WTC11 (cell line): ENCODE results near the gene HILPDA. TPM values are rescaled to one million over a fixed set of nuclear protein-coding genes. Genes with fewer than 3 reads are reported as not detected.

Experiments used
- ATAC-seq: fragments of 200-7000 bp; cut with Tn5 transposase; 2 replicates; pipeline ENCODE4 v1.10.0; 2021; ENCODE audit warnings: mild to moderate bottlenecking, moderate library complexity
- CTCF ChIA-PET: fragments of 300-600 bp; sonication (Branson Sonifier 250); formaldehyde crosslinking; loops from one replicate; lab custom pipeline; 2021; ENCODE audit warnings: antibody characterized with exemption; lab: Charles Lee
- POLR2A ChIA-PET: fragments of 350-600 bp; sonication (Branson Sonifier 250); formaldehyde crosslinking; loops from one replicate; lab custom pipeline; 2021; ENCODE audit warnings: antibody characterized with exemption; lab: Charles Lee
- DNase-seq: peaks from one replicate; pipeline ENCODE4 v3.0.0; 2021; ENCODE audit warnings: low spot score
- H3K27ac Mint-ChIP-seq: 2 replicates; pipeline ENCODE4 v1.8.0; 2021; ENCODE audit warnings: mixed read lengths
- H3K27me3 Mint-ChIP-seq: 2 replicates; pipeline ENCODE4 v1.8.0; 2021; ENCODE audit warnings: low read depth, mild to moderate bottlenecking, moderate library complexity, mixed read lengths
- H3K36me3 Mint-ChIP-seq: 2 replicates; pipeline ENCODE4 v1.8.0; 2021; ENCODE audit warnings: mixed read lengths
- H3K4me1 Mint-ChIP-seq: 2 replicates; pipeline ENCODE4 v1.8.0; 2022; ENCODE audit warnings: mixed read lengths
- H3K4me3 Mint-ChIP-seq: 2 replicates; pipeline ENCODE4 v1.8.0; 2021; ENCODE audit warnings: mild to moderate bottlenecking, moderate library complexity, mixed read lengths
- H3K9me3 Mint-ChIP-seq: 2 replicates; pipeline ENCODE4 v1.8.0; 2021; ENCODE audit warnings: mixed read lengths
- ATF1 ChIP-seq: sonication (generic); formaldehyde crosslinking; IDR thresholded peaks from 2 replicates; pipeline ENCODE4 v1.8.1; 2023; ENCODE audit warnings: mild to moderate bottlenecking, moderate library complexity, missing genetic modification reagents
- ATF2 ChIP-seq: sonication (generic); formaldehyde crosslinking; IDR thresholded peaks from 2 replicates; pipeline ENCODE4 v1.8.1; 2022; ENCODE audit warnings: low read depth, missing genetic modification reagents, borderline replicate concordance
- CDX4 ChIP-seq: fragments of 250-450 bp; sonication (Bioruptor Pico); IDR thresholded peaks from 2 replicates; pipeline ENCODE4 v1.9.0; 2021; ENCODE audit warnings: moderate library complexity, mild to moderate bottlenecking, inconsistent platforms, borderline replicate concordance
- CREM ChIP-seq: sonication (generic); formaldehyde crosslinking; IDR thresholded peaks from 2 replicates; pipeline ENCODE4 v1.8.1; 2022; ENCODE audit warnings: mild to moderate bottlenecking, missing genetic modification reagents, moderate library complexity
- CTCF ChIP-seq: fragments of 200-600 bp; IDR thresholded peaks from 2 replicates; pipeline ENCODE4 v1.8.0; 2022; ENCODE audit warnings: antibody characterized with exemption
- E2F4 ChIP-seq: sonication (generic); formaldehyde crosslinking; IDR thresholded peaks from 2 replicates; pipeline ENCODE4 v1.8.1; 2022; ENCODE audit warnings: low read depth, mild to moderate bottlenecking, moderate library complexity, missing genetic modification reagents, borderline replicate concordance
- ELF4 ChIP-seq: sonication (generic); formaldehyde crosslinking; IDR thresholded peaks from 2 replicates; pipeline ENCODE4 v1.8.1; 2022; ENCODE audit warnings: low read depth, mild to moderate bottlenecking, moderate library complexity, missing genetic modification reagents
- ERG ChIP-seq: fragments of 250-450 bp; sonication (Bioruptor Pico); IDR thresholded peaks from 2 replicates; pipeline ENCODE4 v1.8.0; 2021; ENCODE audit warnings: mild to moderate bottlenecking
- FOXJ3 ChIP-seq: sonication (generic); formaldehyde crosslinking; IDR thresholded peaks from 2 replicates; pipeline ENCODE4 v1.9.0; 2021; ENCODE audit warnings: missing genetic modification reagents, mild to moderate bottlenecking, borderline replicate concordance
- FOXP1 ChIP-seq: sonication (generic); formaldehyde crosslinking; IDR thresholded peaks from 2 replicates; pipeline ENCODE4 v1.8.0; 2022; ENCODE audit warnings: missing genetic modification reagents, mild to moderate bottlenecking, moderate library complexity, borderline replicate concordance
- GABPB1 ChIP-seq: sonication (generic); formaldehyde crosslinking; IDR thresholded peaks from 2 replicates; pipeline ENCODE4 v1.8.1; 2023; ENCODE audit warnings: mild to moderate bottlenecking, missing genetic modification reagents
- IRF2 ChIP-seq: sonication (generic); formaldehyde crosslinking; IDR thresholded peaks from 2 replicates; pipeline ENCODE4 v1.8.0; 2022; ENCODE audit warnings: low read depth, missing genetic modification reagents, borderline replicate concordance
- PRRX2 ChIP-seq: fragments of 250-450 bp; sonication (Bioruptor Pico); IDR thresholded peaks from 2 replicates; pipeline ENCODE4 v1.8.0; 2021; ENCODE audit warnings: mild to moderate bottlenecking
- SOX15 ChIP-seq: fragments of 250-450 bp; sonication (Bioruptor Pico); IDR thresholded peaks from 2 replicates; pipeline ENCODE4 v1.9.0; 2021; ENCODE audit warnings: mild to moderate bottlenecking
- TCF7 ChIP-seq: sonication (generic); formaldehyde crosslinking; IDR thresholded peaks from 2 replicates; pipeline ENCODE4 v1.8.0; 2022; ENCODE audit warnings: mild to moderate bottlenecking, low read depth, missing genetic modification reagents, moderate library complexity
- ZMAT4 ChIP-seq: fragments of 250-450 bp; sonication (Bioruptor Pico); IDR thresholded peaks from 2 replicates; pipeline ENCODE4 v1.9.0; 2021; ENCODE audit warnings: mild to moderate bottlenecking
- ZNF138 ChIP-seq: sonication (generic); formaldehyde crosslinking; conservative IDR thresholded peaks from 2 replicates; pipeline ENCODE4 v1.8.1; 2022; ENCODE audit warnings: mild to moderate bottlenecking, moderate library complexity, missing genetic modification reagents
- ZNF219 ChIP-seq: sonication (generic); formaldehyde crosslinking; IDR thresholded peaks from 2 replicates; pipeline ENCODE4 v1.8.0; 2023; ENCODE audit warnings: missing genetic modification reagents, mild to moderate bottlenecking, borderline replicate concordance
- ZNF317 ChIP-seq: sonication (generic); formaldehyde crosslinking; IDR thresholded peaks from 2 replicates; pipeline ENCODE4 v1.8.1; 2023; ENCODE audit warnings: low read depth, mild to moderate bottlenecking, moderate library complexity, missing genetic modification reagents, borderline replicate concordance
- ZNF396 ChIP-seq: fragments of 250-450 bp; sonication (Bioruptor Pico); IDR thresholded peaks from 2 replicates; pipeline ENCODE4 v1.8.0; 2021; ENCODE audit warnings: mild to moderate bottlenecking, moderate library complexity, borderline replicate concordance
- total RNA-seq: library from RNA; stranded (reverse); gene quantifications from 3 replicates; pipeline ENCODE4 v1.2.3, GENCODE V29; 2021

The HILPDA gene
- total RNA-seq, 1 experiment from 2014 or later, result 28.7 TPM

GRCh38 chr7:128415217-128415785, 40.4 kb upstream of the HILPDA start (continued):
- TF ChIP-seq CTCF, result no peak
- no peak for TF ChIP-seq ZNF396 (CRISPR knock-in tag)

- H3K27me3 Mint-ChIP-seq, result peaks cover 34% of the 10 kb centered on the region
- POLR2A ChIA-PET, result no interaction called here
These were observed 38.6 kb upstream of the HILPDA start for GRCh38 chr7:128417071-128417470.

More at GRCh38 chr7:128417071-128417470, 38.6 kb upstream of the HILPDA start:
- H3K9me3 Mint-ChIP-seq, result peaks cover 8% of the 10 kb centered on the region
- no peak for TF ChIP-seq PRRX2 (CRISPR knock-in tag)
- no peak for TF ChIP-seq ATF2 (CRISPR knock-in tag)
- TF ChIP-seq ZNF219, result no peak
- TF ChIP-seq ZMAT4, result no peak
- no peak for TF ChIP-seq IRF2
- TF ChIP-seq ZNF396 (CRISPR knock-in tag), result no peak
- no peak for TF ChIP-seq ELF4 (CRISPR knock-in tag)
- TF ChIP-seq CREM (CRISPR knock-in tag), result no peak
- TF ChIP-seq E2F4 (CRISPR knock-in tag), result no peak
- no peak for TF ChIP-seq ATF1 (CRISPR knock-in tag)
- no peak for TF ChIP-seq GABPB1 (CRISPR knock-in tag)
- TF ChIP-seq ZNF317, result no peak
- TF ChIP-seq SOX15, result no peak
- TF ChIP-seq ZNF138 (CRISPR knock-in tag), result no peak
- no peak for TF ChIP-seq FOXJ3 (CRISPR knock-in tag)
- TF ChIP-seq TCF7 (CRISPR knock-in tag), result no peak
- TF ChIP-seq ERG (CRISPR knock-in tag), result no peak
- TF ChIP-seq CDX4, result no peak
- TF ChIP-seq FOXP1, result no peak
- no peaks in the 10 kb centered on the region for H3K4me1 Mint-ChIP-seq
- CTCF ChIA-PET, result interaction anchor here (1.1 to 5.9 kb wide), 6 partner anchors 8 to 70 kb away, joined by 5 to 34 read pairs (median 11); no protein-coding TSS in a partner anchor
- H3K4me3 Mint-ChIP-seq, result no peak overlapping the region
- no peak overlapping the region for H3K27ac Mint-ChIP-seq
- no peak for DNase-seq
- no peak for ATAC-seq
- H3K36me3 Mint-ChIP-seq, result no peaks in the 10 kb centered on the region
